Trophoblast cell (in vitro differentiated cells and primary cell): ENCODE results near the gene SPRED2.

Experiments used
- DNase-seq, 2 donors: peaks; one replicate each; pipeline ENCODE4 v3.0.0-alpha.2; 2016
- H2AFZ ChIP-seq: 2 replicates; pipeline ENCODE4 v1.6.1; 2013; ENCODE audit warnings: low read length, moderate library complexity, mild to moderate bottlenecking; ENCODE audit not compliant: insufficient read depth, poor library complexity
- H2AK5ac ChIP-seq: 2 replicates; pipeline ENCODE4 v1.6.1; 2013; ENCODE audit warnings: mild to moderate bottlenecking, low read length
- H2BK120ac ChIP-seq: 2 replicates; pipeline ENCODE4 v1.6.1; 2013; ENCODE audit warnings: low read length, mild to moderate bottlenecking, moderate library complexity; ENCODE audit not compliant: insufficient read depth, poor library complexity
- H2BK12ac ChIP-seq: 2 replicates; pipeline ENCODE4 v1.6.1; 2013; ENCODE audit warnings: mild to moderate bottlenecking, low read length, moderate library complexity
- H2BK5ac ChIP-seq: 2 replicates; pipeline ENCODE4 v1.6.1; 2013; ENCODE audit warnings: low read length, low read depth, moderate library complexity, mild to moderate bottlenecking; ENCODE audit not compliant: poor library complexity
- H3K14ac ChIP-seq: 2 replicates; pipeline ENCODE4 v1.6.1; 2013; ENCODE audit warnings: mild to moderate bottlenecking, low read length
- H3K18ac ChIP-seq: 2 replicates; pipeline ENCODE4 v1.6.1; 2013; ENCODE audit warnings: mild to moderate bottlenecking, low read length
- H3K23ac ChIP-seq: 2 replicates; pipeline ENCODE4 v1.6.1; 2013; ENCODE audit warnings: low read length
- H3K27ac ChIP-seq: 2 replicates; pipeline ENCODE4 v1.5.1; 2013; ENCODE audit warnings: low read depth, mild to moderate bottlenecking, inconsistent platforms, low read length, moderate library complexity
- H3K27me3 ChIP-seq: 2 replicates; pipeline ENCODE4 v1.6.1; 2013; ENCODE audit warnings: inconsistent platforms, mild to moderate bottlenecking, low read length, moderate library complexity; ENCODE audit not compliant: insufficient read depth
- H3K36me3 ChIP-seq, 2 experiments: 1 replicate in 1 of 2; 2 replicates in 1 of 2; pipeline ENCODE4 v1.6.1; 2013; ENCODE audit warnings: low read length in 2 of 2, mild to moderate bottlenecking in 2 of 2, moderate library complexity in 1 of 2; ENCODE audit not compliant: insufficient read depth in 2 of 2, control insufficient read depth in 1 of 2
- H3K4ac ChIP-seq: 2 replicates; pipeline ENCODE4 v1.6.1; 2013; ENCODE audit warnings: low read depth, mild to moderate bottlenecking, low read length, moderate library complexity
- H3K4me1 ChIP-seq, 2 experiments: 1 replicate in 1 of 2; 2 replicates in 1 of 2; pipeline ENCODE4 v1.6.1; 2013; ENCODE audit warnings: low read length in 2 of 2, mild to moderate bottlenecking in 2 of 2, moderate library complexity in 1 of 2; ENCODE audit not compliant: insufficient read depth in 2 of 2, control insufficient read depth in 1 of 2
- H3K4me2 ChIP-seq: 2 replicates; pipeline ENCODE4 v1.6.1; 2013; ENCODE audit warnings: inconsistent platforms, mild to moderate bottlenecking, low read length, moderate library complexity
- H3K4me3 ChIP-seq: 2 replicates; pipeline ENCODE4 v1.5.1; 2013; ENCODE audit warnings: mild to moderate bottlenecking, low read depth, low read length, inconsistent platforms
- H3K79me1 ChIP-seq: one replicate; pipeline ENCODE4 v1.6.1; 2013; ENCODE audit warnings: low read length
- H3K79me2 ChIP-seq: 2 replicates; pipeline ENCODE4 v1.6.1; 2013; ENCODE audit warnings: low read length, mild to moderate bottlenecking; ENCODE audit not compliant: control insufficient read depth, insufficient read depth, poor library complexity
- H3K9ac ChIP-seq: 2 replicates; pipeline ENCODE4 v1.6.1; 2013; ENCODE audit warnings: mild to moderate bottlenecking, low read length
- H3K9me3 ChIP-seq: 2 replicates; pipeline ENCODE4 v1.6.1; 2013; ENCODE audit warnings: low read depth, mild to moderate bottlenecking, control low read depth, inconsistent platforms, low read length; ENCODE audit not compliant: insufficient read depth
- H4K12ac ChIP-seq: 2 replicates; pipeline ENCODE4 v1.6.1; 2013; ENCODE audit warnings: low read depth, mild to moderate bottlenecking, low read length, moderate library complexity
- H4K8ac ChIP-seq: 2 replicates; pipeline ENCODE4 v1.6.1; 2013; ENCODE audit warnings: low read depth, mild to moderate bottlenecking, low read length, moderate library complexity
- H4K91ac ChIP-seq: one replicate; pipeline ENCODE4 v1.6.1; 2013; ENCODE audit warnings: low read depth, mild to moderate bottlenecking, low read length, moderate library complexity
- WGBS: extraction: QIAGEN DNeasy Blood & Tissue Kit; methylation state at CpG from one replicate; pipeline ENCODE4 v1.1.7; 2013; ENCODE audit warnings: missing lambda C conversion rate; ENCODE audit not compliant: insufficient read length, insufficient coverage; ENCODE audit errors: extremely low coverage; 5-methylcytosine and 5-hydroxymethylcytosine counted together

The SPRED2 gene

GRCh38 chr2:65381607-65382051 is 50.8 kb downstream of the SPRED2 start:
- no peak overlapping the region for H3K4me2 ChIP-seq
- H3K4ac ChIP-seq: no peak overlapping the region
- H3K14ac ChIP-seq: no peak overlapping the region
- no peak overlapping the region for H2BK12ac ChIP-seq
- DNase-seq: no peak
- no peak overlapping the region for H2BK120ac ChIP-seq
- H3K4me3 ChIP-seq: no peak overlapping the region
- no peak overlapping the region for H2AFZ ChIP-seq
- no peaks in the 10 kb centered on the region for H3K9me3 ChIP-seq
- no peak overlapping the region for H3K9ac ChIP-seq
- no peak overlapping the region for H4K12ac ChIP-seq
- no peaks in the 10 kb centered on the region for H3K27me3 ChIP-seq
- peaks cover 23 to 31% of the 10 kb centered on the region in 2 experiments for H3K4me1 ChIP-seq
- no peak overlapping the region for H3K27ac ChIP-seq
- H4K91ac ChIP-seq: no peak overlapping the region
- no peaks in the 10 kb centered on the region for H3K79me2 ChIP-seq
- no peak overlapping the region for H2BK5ac ChIP-seq
- no peak overlapping the region for H2AK5ac ChIP-seq
- WGBS: no CpG with 5 or more reads among the region's 5 CpGs
- H3K36me3 ChIP-seq: no peaks in the 10 kb centered on the region
- H3K79me1 ChIP-seq: peaks cover 5% of the 10 kb centered on the region
- H3K18ac ChIP-seq: no peak overlapping the region
- no peak overlapping the region for H3K23ac ChIP-seq
- no peak overlapping the region for H4K8ac ChIP-seq

- H3K36me3 ChIP-seq: no peaks in the 10 kb centered on the region
- H2BK5ac ChIP-seq: no peak overlapping the region
- DNase-seq: peak; percentile 75 to 80
- H3K14ac ChIP-seq: no peak overlapping the region
- H2AFZ ChIP-seq: no peak overlapping the region
- no peak overlapping the region for H4K12ac ChIP-seq
- no peak overlapping the region for H3K27ac ChIP-seq
- H3K27me3 ChIP-seq: no peaks in the 10 kb centered on the region
- H3K4me3 ChIP-seq: no peak overlapping the region
- H3K79me2 ChIP-seq: no peaks in the 10 kb centered on the region
- no peak overlapping the region for H2BK120ac ChIP-seq
- no peak overlapping the region for H3K18ac ChIP-seq
- H3K4me2 ChIP-seq: no peak overlapping the region
- H3K4ac ChIP-seq: no peak overlapping the region
- peaks cover 23 to 31% of the 10 kb centered on the region in 2 experiments for H3K4me1 ChIP-seq
- WGBS: no CpG with 5 or more reads among the region's 5 CpGs
- H4K91ac ChIP-seq: no peak overlapping the region
- no peaks in the 10 kb centered on the region for H3K9me3 ChIP-seq
- peaks cover 5% of the 10 kb centered on the region for H3K79me1 ChIP-seq
- H4K8ac ChIP-seq: no peak overlapping the region
- H2BK12ac ChIP-seq: no peak overlapping the region
- H3K23ac ChIP-seq: no peak overlapping the region
- no peak overlapping the region for H3K9ac ChIP-seq
- no peak overlapping the region for H2AK5ac ChIP-seq
Observed at GRCh38 chr2:65380255-65380654, 52.1 kb downstream of the SPRED2 start.

GRCh38 chr2:65379721-65380171 is 52.7 kb downstream of the SPRED2 start:
- H2BK5ac ChIP-seq: peak overlapping the region; percentile 16
- no CpG with 5 or more reads among the region's 3 CpGs for WGBS
- peak overlapping the region; percentile 49 for H2BK12ac ChIP-seq
- no peak overlapping the region for H4K12ac ChIP-seq
- peak overlapping the region; percentile 50 for H3K18ac ChIP-seq
- no peaks in the 10 kb centered on the region for H3K36me3 ChIP-seq
- H3K4me3 ChIP-seq: no peak overlapping the region
- no peak overlapping the region for H2AK5ac ChIP-seq
- H3K27ac ChIP-seq: no peak overlapping the region
- no peak overlapping the region for H3K9ac ChIP-seq
- no peaks in the 10 kb centered on the region for H3K79me2 ChIP-seq
- H4K8ac ChIP-seq: no peak overlapping the region
- no peaks in the 10 kb centered on the region for H3K9me3 ChIP-seq
- peak in 1 of 2 donors; percentile 23 for DNase-seq
- H3K4me2 ChIP-seq: no peak overlapping the region
- H3K79me1 ChIP-seq: peaks cover 5% of the 10 kb centered on the region
- no peaks in the 10 kb centered on the region for H3K27me3 ChIP-seq
- H2BK120ac ChIP-seq: no peak overlapping the region
- no peak overlapping the region for H3K14ac ChIP-seq
- no peak overlapping the region for H3K23ac ChIP-seq
- H2AFZ ChIP-seq: no peak overlapping the region
- H4K91ac ChIP-seq: no peak overlapping the region
- H3K4ac ChIP-seq: no peak overlapping the region
- peaks cover 24 to 35% of the 10 kb centered on the region in 2 experiments for H3K4me1 ChIP-seq

GRCh38 chr2:65379223-65379622 is 53.2 kb downstream of the SPRED2 start:
- peaks cover 26 to 37% of the 10 kb centered on the region in 2 experiments for H3K4me1 ChIP-seq
- no peaks in the 10 kb centered on the region for H3K27me3 ChIP-seq
- no peak overlapping the region for H3K4me2 ChIP-seq
- no peak overlapping the region for H2AK5ac ChIP-seq
- no peak overlapping the region for H4K12ac ChIP-seq
- no peak overlapping the region for H3K4ac ChIP-seq
- no peak overlapping the region for H3K4me3 ChIP-seq
- H3K9ac ChIP-seq: no peak overlapping the region
- no peak overlapping the region for H2BK5ac ChIP-seq
- H4K8ac ChIP-seq: no peak overlapping the region
- peaks cover 5% of the 10 kb centered on the region for H3K79me1 ChIP-seq
- H3K36me3 ChIP-seq: no peaks in the 10 kb centered on the region
- H2BK120ac ChIP-seq: no peak overlapping the region
- no peak overlapping the region for H2AFZ ChIP-seq
- WGBS: no CpG with 5 or more reads among the region's 2 CpGs
- no peak overlapping the region for H3K27ac ChIP-seq
- H3K23ac ChIP-seq: no peak overlapping the region
- no peaks in the 10 kb centered on the region for H3K79me2 ChIP-seq
- no peak overlapping the region for H2BK12ac ChIP-seq
- H3K14ac ChIP-seq: no peak overlapping the region
- no peak for DNase-seq
- no peaks in the 10 kb centered on the region for H3K9me3 ChIP-seq
- H3K18ac ChIP-seq: no peak overlapping the region
- H4K91ac ChIP-seq: no peak overlapping the region
